UCSD-AML1 (cell line): ENCODE results near the gene PRR18.
"Not testable (repeated sequence)": the region's sequence is repeated elsewhere in the genome, so short reads cannot be mapped to it uniquely, and the experiment has no call there.

Experiments used
- DNase-seq: peaks from one replicate; lab custom pipeline; 2025; ENCODE audit not compliant: unreplicated experiment; lab: John Stamatoyannopoulos, UW

The PRR18 gene, protein sequence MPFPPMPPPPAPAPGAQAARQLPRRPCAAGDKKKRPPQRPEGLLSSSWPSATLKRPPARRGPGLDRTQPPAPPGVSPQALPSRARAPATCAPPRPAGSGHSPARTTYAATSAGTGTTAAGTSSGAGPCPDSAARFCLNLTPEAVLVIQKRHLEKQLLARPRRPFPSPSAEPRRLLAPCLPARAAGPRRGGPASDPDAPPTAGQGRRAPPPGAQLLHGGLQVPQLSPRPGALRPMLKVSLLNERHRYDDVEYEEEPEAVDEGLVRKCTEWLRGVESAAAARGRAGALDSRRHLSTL

GRCh38 chr6:166308033-166308768 lies at the start of gene PRR18:
Gene PRR18 (minus strand): TSS chr6:166308392. CDS start chr6:166308142, 250 bp downstream.
- no peak for DNase-seq

- DNase-seq = no peak
Observed at GRCh38 chr6:166355552-166355951, 47.4 kb upstream of the PRR18 start.

- DNase-seq = no peak
Observed at GRCh38 chr6:166354965-166355364, 46.8 kb upstream of the PRR18 start.

DNA sequence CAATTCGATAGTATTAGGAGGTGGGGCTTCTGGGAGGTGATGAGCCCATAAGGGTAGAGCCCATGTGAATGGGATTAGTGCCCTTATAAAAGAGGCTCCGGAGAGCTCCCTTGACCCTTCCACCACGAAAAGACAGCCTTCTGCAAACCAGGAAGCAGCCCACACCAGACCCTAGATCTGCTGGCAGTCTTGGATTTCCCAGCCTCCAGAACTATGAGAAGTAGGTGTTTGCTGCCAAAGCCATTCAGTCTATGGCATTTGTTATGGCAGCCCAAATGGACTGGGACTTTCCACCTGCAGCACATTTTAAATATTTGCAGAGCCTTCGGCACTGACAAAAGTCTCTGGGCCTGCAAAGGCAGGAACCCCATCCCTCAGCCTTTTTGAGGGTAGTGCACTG lies 46.0 kb upstream of the PRR18 start:
- no peak for DNase-seq

DNA sequence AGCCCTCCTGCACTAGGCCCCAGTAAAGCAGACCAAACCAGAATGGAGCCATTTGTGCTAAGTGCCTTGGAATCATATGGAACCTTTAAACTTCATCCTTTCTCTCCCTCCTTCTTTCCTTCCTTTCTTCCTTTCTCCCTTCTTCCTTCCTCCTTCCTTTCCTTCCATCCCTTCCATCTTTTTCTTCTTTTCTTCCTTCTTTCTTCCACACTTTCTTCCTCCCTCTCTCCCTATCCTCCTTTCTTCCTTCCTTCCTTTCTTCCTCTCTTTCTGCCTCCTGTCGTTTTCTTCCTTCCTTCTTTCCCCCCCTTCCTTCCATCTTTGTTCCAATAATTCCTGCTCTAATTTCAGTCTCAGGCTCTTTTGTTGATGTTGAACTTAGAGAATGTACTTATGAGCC lies 45.3 kb upstream of the PRR18 start:
- DNase-seq = no peak

DNA sequence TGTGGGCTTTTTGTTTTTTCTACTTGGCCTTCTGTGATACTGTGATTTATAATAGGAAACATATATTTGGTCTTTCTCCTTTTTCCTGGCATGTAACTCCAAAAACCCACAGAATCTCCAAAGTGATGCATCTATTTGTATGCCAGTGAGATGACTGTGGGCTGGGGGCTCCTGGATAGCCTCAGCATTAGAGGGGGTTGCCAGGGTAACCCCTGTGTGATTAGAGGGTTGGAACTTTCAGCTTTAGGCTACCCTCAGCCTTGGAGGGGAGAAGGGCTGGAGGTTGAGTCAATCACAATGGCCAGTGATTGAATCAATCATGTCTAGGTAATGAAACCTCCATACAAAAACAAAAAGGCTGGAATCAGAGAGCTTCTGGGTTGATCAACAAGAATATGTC lies 44.7 kb upstream of the PRR18 start:
- no peak for DNase-seq

- no peak for DNase-seq
Observed at GRCh38 chr6:166351715-166352285, 43.6 kb upstream of the PRR18 start.

DNA sequence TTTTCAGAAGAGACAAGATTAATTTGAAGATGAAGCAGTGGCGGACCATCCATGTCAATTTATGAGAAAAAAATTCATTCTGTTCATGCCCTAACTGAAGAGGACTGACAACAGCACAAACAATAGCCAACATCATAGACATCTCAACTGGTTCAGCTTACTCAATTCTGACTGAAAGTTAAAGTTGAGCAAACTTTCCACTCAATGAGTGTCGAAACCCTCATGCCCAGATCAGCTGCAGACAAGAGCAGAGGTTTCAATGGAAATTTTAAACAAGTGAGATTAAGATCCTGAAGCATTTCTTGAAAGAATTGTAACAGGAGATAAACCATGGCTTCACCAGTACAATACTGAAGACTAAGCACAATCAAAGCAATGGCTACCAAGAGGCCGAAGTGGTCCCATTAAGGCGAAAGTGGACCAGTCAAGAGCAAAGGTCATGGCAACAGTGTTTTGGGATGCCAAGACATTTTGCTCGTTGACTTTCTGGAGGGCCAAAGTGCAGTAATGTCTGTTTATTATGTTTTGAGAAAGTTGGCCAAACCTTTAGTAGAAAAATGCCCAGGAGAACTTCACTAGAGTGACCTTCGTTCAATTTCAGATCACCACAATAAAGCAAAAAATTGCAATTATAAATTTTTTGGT lies 40.2 kb upstream of the PRR18 start:
- no peak for DNase-seq

GRCh38 chr6:166346965-166347364 lies 38.8 kb upstream of the PRR18 start:
- no peak for DNase-seq

DNA sequence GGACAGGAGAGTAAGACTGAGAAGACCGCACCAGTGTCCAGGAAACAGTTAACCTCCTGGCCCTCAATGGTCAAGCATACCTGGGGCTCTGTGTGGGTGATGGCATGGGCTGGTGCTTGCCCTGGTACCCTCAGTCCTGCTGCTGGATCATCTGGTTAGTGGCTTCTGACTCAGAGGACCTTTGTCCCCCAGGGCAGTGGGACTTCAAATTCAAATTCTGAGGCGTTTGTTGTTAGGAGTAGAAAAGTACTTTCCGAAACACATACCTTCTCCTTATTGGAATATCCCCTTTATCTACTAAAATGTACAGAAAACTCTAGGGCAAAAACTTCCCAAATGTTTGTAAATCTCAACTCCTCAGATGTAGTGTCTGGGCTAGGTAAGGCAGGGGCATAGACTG lies 38.3 kb upstream of the PRR18 start:
- DNase-seq = no peak

DNA sequence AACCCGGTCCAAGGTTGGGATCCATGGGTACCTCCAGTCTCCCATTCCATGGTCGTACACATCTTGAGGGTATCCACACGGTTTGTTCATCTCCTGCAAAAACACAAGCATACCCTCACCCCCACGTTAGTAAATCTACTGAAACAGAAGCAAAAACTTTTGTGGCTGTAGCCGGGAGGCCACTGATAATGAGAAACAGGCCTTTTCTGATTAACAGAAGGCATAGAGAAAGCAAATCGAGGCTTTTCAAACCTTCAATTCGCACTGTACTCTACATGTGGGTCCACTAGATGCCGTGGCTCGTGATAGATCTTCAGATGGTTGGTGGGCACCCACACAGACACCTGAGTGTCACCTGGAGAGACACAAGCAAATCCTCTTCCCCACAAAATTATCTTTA lies 37.5 kb upstream of the PRR18 start:
- DNase-seq = not testable (repeated sequence)

DNA sequence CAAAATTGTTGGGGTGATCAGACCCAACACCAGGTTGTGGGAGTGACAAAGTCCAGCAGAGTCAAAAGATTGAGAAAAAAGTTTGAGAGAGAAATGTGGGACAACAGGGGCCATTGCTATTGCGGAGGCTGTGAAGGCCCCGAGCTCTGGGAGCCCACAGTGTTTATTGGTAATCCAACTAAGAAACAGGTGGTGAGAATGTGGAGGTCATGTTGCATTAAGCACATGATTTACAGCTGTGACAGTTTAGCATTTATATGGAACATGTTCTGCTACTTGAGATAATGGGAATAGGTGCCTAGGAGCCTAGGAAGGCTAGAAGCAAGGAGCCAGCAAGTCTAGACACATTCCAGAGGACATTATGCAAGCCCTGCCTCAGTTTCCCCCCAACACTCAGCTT lies 36.7 kb upstream of the PRR18 start:
- not testable (repeated sequence) for DNase-seq

- no peak for DNase-seq
Observed at GRCh38 chr6:166344240-166344639, 36.0 kb upstream of the PRR18 start.

DNA sequence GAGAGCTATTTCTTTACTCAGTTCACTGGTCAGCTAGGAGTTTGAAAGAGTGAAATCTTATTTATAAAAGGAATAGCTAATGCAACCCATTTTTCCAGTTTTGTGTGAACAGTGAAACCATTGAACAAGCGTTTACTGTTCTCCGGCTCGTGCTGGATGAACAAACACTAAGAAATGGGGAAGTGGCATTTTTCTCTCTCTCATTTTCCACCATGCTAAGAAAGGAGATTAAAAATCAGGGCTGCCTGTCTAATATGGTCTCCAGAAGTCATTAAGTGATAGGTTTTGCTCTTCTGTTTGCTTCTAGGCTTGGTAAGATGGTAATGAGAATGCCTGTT lies 34.9 kb upstream of the PRR18 start:
- DNase-seq = no peak

DNA sequence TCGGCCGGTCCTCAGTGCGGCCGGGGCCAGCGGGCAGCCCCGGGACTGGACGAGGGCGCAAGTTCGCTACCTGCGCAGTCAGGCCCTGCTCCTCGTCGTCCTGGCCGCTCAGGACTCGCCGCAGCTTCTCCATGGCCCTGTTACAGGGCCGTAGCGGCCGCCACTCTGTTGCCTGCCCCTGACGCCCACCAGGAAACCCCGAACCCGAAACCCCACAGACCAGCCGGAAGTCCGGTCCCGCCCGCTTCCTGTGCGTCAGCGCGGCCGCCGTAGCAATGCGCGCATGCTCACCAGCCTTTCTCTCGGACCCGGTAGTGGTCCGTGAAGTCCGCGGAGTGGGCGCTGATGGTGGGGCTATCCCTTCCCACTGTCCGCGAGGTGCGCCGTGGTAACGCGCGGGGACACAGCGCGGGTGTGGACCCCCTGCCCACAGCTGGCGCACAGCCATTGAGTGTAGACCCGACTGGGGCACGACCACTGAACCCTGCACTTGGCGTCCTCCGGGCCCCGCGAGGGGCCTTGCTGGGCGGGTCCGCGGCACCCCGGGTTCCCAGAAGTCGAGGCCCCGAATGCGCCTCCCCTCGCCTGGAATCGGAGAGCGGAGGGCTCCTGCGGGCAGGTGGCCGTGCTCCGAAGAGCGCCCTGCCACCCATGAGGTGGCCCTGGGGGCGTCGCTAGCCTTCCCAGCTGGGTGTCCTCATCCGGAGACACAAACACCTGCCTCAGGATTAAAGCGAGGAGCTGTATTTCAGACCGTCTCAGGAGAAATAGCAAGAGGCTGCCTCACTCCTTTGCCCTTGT lies 34.4 kb upstream of the PRR18 start, which contains the start of gene SFT2D1:
SFT2D1 (minus strand) TSS at position 197 of the 801 bp plus-strand sequence; CDS start at position 133, 64 bp downstream.
- DNase-seq = peak; percentile 93

DNA sequence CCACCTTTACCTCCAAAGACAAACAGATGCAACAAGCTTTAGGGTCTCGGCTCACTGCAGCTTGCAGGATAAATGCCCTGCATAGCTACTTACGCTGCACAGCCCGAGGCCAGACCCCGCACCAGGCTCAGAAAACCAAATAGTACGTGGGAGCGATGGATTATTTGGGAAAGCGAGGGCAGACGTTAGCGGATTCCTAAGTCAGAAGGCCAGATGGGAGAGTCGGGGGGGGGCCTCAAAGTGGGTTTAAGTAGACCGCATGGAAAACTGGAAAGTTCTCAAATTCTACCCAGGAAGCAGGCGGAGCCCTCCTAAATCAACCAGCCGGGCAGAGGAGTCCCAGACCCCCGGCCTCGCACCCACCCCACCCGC lies 33.8 kb upstream of the PRR18 start:
- DNase-seq = no peak

- DNase-seq = no peak
Observed at GRCh38 chr6:166341464-166341863, 33.3 kb upstream of the PRR18 start.

DNA sequence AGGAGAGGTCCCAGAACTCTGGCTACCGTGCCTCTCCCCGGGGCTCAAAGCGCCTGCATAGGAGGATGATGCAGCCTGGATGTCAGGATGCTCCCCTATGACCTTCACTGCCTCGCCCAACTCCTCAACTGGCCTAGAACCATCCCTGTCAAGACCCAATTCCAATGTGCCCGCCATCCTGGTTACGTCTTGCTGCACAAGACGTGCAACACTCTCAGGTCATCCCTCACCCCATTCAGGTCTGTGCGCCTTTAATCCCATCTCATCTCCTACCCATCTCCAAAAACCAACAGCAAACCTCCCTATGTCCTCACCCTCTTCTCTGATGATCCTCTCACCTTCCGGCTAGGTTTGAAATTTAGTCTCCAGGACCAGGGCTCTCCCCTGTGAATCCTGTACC lies 30.7 kb upstream of the PRR18 start:
- DNase-seq = no peak

DNA sequence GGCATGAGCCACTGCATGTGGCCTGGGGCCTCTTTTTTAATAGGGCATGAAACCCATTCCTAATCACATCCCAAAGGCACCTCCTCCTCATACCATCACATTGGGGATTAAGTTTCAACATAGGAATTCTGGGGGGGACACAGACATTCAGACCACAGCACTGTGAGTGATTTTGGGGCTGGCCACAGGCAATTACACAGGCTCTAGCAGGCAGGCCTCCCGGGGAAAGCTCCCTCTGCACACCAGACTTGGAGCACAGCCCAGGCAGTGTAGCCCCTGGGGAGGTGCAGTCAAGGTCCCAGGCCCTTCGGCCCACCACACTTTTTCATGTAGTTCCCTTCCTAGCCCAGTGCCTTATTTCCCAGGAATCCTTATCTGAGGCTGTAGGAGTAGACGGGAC lies 28.7 kb upstream of the PRR18 start:
- no peak for DNase-seq

GRCh38 chr6:166335378-166336302 lies 27.4 kb upstream of the PRR18 start:
- no peak for DNase-seq
